Fibroblast of peridontal ligament (primary cell): ENCODE data around the gene ZNF611.
"Not testable (repeated sequence)": the region's sequence is repeated elsewhere in the genome, so short reads cannot be mapped to it uniquely, and the experiment has no call there.

Experiments
- DNase-seq: peaks from one replicate; pipeline ENCODE4 v3.0.0-alpha.2; 2010; ENCODE audit errors: extremely low read depth

Gene ZNF611

DNA sequence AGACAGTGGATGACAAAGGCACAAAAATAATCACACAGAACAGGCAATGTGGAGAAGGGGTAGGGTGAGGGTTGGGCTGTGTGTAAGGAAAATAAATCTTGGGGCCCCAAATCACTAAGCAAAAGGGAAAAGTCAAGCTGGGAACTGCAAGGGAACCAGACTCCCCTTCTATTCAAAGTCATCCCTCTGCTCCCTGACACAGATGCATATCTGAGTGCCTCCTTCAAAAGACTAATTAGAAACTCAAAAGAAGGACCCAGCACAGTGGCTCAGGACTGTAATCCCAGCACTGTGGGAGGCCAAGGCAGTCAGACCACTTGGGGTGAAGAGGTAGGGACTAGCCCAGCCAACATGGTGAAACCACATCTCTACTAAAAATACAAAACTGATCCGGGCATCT lies 18.3 kb downstream of the ZNF611 start:
- no peak for DNase-seq

GRCh38 chr19:52715902-52716301 lies 18.9 kb downstream of the ZNF611 start:
- DNase-seq = not testable (repeated sequence)

- DNase-seq = not testable (repeated sequence)
Observed at GRCh38 chr19:52715330-52715729, 19.5 kb downstream of the ZNF611 start.

DNA sequence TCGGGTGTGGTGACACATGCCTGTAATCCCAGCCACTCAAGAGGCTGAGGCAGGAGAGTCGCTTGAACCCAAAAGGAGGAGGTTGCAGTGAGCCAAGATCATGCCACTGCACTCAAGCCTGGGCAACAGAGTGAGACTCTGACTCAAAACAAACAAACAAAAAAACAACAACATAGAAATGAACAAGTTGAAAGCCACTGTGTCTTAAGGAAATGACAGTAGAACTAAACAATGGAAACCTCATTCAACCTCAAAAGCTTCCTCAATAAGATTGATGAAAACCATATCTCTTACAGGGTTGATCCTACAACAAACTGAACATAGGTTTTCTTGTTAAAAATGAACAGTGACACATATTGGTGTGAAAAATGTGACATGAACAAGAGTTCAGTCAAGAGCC lies 21.8 kb downstream of the ZNF611 start:
- not testable (repeated sequence) for DNase-seq

DNA sequence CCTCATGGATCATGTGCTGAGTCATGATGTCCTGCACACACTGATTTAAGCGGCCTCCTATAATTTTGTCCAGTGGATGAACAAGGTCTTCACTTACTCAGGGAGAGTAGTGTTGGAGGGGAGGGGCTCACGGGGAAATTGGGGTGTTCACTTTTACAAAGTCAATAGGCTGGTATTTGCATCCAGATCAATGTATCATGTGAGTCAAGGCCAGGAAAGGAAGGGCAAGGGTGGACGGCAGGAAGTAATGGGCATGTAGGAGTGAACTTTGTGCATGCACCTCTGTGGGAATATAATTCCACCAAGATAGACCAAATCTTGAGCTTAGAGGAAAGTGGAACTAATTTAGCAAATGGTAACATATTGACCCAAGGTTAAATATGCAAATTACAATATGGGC lies 23.2 kb downstream of the ZNF611 start:
- not testable (repeated sequence) for DNase-seq

DNA sequence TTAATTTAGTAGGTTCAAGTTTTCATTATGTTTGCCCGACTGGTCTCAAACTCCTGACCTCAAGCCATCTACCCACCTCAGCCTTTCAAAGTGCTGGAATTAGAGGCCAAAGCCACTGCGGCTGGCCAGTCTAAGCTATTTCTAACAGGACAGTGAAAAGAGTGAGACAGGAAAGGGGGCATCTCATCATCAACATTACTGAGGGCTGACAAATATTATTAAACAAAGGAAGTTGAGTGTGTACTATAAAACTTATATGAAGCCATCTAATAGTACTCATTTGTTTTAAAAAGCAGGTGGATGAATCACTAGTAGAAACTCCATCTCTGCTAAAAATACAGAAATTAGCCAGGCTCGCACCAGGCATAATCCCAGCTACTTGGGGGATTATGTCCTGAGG lies 24.3 kb downstream of the ZNF611 start:
- DNase-seq = no peak

DNA sequence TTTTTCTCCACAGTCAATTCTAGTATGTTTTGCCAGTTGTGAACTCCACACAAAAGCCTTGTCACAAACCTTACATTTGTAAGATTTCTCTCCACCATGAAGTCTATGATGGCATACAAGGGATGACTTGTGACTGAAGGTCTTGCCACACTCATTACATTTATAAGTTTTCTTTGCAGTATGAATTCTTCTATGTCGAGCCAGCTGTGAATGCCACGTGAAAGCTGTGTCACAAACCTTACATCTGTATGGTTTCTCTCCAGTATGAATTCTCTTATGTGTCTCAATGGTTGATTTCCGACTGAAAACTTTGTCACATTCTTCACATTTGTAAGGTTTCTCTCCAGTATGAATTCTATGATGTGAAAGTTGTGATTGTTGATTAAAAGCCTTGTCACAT lies 29.2 kb downstream of the ZNF611 start:
- not testable (repeated sequence) for DNase-seq

GRCh38 chr19:52703917-52704316 lies 30.9 kb downstream of the ZNF611 start:
- DNase-seq = no peak

GRCh38 chr19:52700673-52701072 lies 34.2 kb downstream of the ZNF611 start:
- no peak for DNase-seq

DNA sequence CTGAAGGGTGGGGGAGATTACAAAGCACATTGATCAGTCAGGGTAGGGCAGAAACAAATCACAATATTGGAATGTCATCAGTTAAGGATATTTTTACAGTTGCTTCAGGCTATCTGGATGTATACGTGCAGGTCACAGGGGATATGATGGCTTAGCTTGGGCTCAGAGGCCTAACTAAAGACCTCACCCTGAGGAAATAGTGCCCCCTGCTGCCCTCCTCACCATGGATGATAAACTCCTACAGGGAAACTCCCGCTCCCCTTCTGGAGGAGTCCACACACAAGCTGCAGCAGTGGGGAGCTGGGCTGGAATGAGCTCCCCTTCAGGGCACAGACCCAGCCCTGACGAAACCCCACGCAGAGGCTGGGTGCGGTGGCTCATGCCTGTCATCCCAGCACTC lies 35.3 kb downstream of the ZNF611 start:
- DNase-seq = not testable (repeated sequence)

DNA sequence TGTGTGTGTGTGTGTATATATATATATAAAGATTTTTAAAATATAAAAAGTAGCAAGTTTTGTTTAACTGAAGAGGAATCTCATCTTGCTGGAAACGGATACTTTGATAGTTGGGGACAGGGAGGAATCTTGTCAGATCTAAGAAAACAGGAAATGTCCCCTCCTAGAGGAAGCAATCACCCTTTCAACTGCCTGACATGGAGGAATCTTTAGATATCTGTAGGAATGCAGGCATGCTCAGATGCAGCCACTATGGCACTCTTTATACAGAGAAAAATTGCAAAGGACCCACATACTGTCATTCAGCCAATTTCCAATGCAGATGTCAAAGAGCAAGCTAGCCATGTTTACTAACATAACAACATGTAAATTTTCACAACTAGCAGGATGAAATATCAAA lies 38.8 kb downstream of the ZNF611 start:
- DNase-seq = no peak

- DNase-seq = no peak
Observed at GRCh38 chr19:52694921-52695320, 39.9 kb downstream of the ZNF611 start.

DNA sequence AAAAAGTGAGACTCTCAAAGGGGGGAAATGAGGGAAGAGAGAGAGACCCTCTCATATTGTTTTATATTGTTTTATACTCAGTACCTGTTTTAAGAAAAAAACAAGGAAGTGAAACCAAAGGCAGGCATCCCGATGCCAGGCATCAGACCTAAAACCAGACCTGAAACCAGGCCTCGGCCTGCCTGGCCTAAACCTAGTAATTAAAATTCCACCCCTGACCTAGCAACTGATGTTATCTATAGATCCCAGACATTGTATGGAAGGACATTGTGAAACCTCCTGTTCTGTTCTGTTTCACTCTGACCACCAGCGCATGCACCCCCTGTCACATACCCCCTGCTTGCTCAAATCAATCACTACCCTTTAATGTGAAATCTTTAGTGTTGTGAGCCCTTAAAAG lies 40.6 kb downstream of the ZNF611 start:
- DNase-seq = not testable (repeated sequence)

DNA sequence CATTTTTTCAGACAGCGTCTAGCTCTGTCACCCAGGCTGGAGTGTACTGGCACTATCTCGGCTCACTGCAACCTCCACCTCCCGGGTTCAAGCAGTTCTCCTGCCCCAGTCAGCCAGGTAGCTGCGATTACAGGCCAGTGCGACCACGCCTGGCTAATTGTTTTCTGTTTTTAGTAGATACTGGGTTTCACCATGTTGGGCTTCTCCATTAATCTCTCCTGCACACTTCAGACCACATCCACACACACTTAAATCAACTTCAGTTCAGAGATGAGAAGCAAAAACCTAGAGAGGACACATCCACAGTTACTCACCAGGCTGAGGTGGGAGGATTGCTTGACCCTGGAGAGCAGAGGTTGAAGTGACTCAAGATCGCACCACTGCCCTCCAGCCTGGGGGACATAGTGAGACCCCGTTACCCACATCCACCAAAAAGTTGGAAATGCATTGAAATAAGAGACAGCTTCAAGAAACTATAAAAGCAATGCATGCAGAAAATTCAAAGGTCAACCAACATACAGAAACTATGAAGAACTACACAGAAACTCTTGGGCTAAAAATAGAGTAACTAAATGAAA lies 42.3 kb downstream of the ZNF611 start:
- no peak for DNase-seq

DNA sequence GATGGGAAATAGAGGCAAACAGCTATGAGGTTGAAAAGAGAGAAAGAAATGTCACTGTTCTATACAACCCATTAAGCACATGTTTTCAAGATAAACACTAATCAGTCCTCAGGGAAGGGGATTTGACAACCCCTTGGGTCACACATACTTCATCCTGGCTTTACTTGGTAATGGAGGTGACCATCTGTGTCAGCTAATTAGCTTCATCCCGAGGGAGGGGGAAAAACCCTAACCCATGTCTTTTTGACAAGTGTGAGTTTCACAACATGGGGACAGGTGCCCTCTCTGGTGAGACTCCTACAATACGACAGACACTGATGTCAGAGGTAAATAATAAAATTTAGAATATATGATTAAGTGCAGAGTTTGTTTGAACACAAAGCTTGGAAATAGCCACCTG lies 43.1 kb downstream of the ZNF611 start:
- DNase-seq = no peak

DNA sequence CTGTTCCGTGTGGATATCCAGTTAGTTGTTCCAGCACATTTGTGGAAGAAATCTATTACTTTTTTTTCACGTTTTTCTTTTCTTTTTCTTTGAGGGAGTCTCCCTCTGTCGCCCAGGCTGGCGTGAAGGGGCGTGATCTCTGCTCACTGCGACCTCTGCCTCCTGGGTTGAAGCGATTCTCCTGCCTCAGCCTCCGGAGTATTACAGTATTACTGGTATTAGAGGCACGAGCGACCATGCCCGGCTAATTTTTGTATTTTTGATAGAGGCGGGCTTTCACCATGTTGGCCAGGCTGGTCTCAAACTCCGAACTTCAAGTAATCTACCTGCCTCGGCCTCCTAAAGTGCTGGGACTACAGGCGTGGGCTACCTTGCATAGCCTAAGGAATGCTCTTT lies 43.6 kb downstream of the ZNF611 start:
- no peak for DNase-seq

DNA sequence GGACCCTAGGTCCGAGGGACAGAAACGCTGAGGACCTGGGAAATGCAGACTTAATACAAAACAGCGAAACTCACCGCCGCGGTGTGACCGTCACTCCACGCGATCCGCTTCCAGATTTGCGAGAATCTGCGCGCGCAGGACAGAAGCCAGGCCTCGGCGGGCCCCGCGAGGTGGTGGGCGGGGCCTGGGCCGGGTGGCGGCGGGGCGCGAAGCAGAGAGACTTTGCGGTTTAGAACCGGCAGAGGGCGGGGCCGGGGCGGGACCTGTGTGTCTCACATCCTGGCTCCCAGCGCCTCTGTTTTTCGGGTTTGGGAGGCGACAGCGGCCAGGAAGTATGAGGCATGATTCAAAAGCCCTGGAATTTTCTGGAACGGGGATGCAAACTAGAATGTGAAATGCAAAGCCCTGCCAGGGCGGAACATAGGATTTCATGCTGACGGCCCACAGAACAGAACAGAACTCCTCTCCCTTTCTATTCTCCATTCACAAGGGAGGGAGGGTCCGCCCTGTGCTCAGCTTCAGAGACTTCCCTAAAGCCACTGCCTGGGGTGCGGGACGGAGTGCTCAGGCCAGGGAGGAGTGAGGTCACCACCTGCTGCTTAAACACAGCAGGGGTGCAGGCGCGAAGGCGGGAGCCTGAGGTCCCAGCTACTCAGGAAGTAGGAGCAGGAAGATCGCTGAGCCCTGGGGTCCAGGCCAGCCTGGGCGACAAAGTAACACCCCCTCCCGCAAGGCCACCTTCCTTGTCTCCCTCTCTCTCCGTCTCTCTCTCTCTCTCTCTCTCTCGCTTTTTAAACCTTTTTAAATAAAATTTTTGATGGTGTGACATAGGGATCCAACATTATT lies 44.3 kb downstream of the ZNF611 start:
- peak; percentile 93 for DNase-seq

GRCh38 chr19:52689843-52690368 lies 44.9 kb downstream of the ZNF611 start:
- no peak for DNase-seq

GRCh38 chr19:52688925-52689796 lies 45.7 kb downstream of the ZNF611 start:
- not testable (repeated sequence) for DNase-seq

DNA sequence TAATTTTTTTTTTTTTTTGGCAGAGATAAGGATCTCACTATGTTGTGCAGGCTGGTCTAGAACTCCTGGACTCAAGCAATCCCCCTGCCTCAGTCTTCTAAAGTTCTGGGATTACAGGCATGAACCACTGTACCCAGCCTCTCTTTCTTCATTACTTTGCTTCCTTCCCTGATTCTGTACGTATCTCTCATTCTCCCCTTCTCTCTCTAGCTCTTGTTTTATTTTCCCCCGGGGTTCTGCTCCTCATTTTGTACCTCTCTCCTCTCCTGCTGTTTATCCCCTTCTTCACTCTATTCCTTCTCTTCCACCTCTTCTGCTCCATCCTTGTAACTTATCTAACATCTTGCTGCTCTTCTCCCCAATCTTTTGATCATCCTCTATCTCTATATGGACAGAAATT lies 46.5 kb downstream of the ZNF611 start:
- DNase-seq = no peak

GRCh38 chr19:52687684-52688083 lies 47.2 kb downstream of the ZNF611 start:
- DNase-seq = no peak

DNA sequence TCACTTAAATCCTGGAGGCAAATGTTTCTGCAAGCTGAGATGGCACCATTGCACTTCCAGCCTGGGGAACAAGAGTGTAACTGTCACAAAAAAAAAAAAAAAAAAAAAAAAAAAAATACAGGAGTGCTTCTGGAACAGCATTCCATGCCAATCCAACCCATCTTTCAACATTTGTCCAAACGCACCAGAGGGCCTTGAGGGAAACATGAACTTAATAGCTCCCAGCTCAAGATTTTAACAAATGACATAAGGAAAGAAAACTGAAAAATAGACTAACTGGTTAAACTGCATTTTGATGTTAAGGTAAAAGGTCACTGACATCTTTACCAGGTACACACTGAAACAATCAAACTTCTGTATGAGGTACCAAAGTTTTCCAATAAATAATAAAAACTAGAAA lies 49.0 kb downstream of the ZNF611 start:
- DNase-seq = no peak
